ENCODE results near the gene AKT3.

Gene AKT3

GRCh38 chr1:243500512-243500911 is 349.5 kb downstream of the AKT3 start:
- DNase-seq = no peak

GRCh38 chr1:243499711-243500110 is 350.3 kb downstream of the AKT3 start:
- no peak for DNase-seq

DNA sequence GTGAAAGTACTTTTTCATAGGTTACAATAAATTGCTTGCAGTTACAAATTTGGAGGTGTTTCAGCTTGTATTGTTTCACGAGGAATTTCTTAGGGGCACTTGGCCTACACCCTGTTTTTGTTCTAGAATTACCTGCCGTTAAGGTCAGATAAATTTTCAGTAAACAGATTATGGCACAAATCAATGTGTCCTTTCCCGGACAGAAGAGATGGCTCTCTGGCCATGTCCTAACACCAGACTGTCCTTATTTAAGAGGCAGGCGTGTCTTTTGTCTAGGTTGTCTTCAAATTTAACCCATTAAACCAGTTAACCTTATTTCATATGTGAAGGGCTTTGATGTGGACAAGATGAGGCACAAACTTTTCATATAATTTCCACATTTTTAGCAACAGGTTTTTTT is 350.8 kb downstream of the AKT3 start:
- DNase-seq = no peak

GRCh38 chr1:243497939-243498681 is 351.9 kb downstream of the AKT3 start:
- no peak for DNase-seq

- no peak for DNase-seq
Observed at GRCh38 chr1:243496806-243497205, 353.2 kb downstream of the AKT3 start.

DNA sequence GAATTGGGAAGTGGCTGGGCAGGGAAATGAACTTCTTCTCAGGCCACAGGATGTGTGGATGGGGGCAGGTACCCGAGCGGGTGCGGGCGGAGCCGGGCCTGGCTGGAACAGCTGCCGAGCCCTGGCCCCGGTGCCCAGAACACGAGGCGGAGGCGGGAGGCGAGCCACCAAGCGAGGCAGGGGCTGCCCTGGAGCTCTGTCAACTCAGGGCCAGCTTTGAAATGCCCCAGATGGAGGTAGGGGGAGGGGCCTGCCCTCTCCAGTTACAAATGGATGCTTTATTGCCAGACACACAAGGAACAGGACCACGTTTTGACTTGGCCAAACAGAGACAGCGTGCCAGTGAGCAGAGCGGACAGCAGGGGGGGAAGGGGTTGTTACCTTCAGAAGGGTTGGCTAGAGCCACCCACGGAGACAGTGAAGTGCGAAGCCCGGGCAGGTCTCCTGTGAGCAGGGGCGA is 353.8 kb downstream of the AKT3 start:
- no peak for DNase-seq

- no peak for DNase-seq
Observed at GRCh38 chr1:243495442-243496186, 354.4 kb downstream of the AKT3 start.

GRCh38 chr1:243494741-243495431 is 355.2 kb downstream of the AKT3 start:
- DNase-seq = no peak

- no peak for DNase-seq
Observed at GRCh38 chr1:243493156-243494129, 356.6 kb downstream of the AKT3 start.

DNA sequence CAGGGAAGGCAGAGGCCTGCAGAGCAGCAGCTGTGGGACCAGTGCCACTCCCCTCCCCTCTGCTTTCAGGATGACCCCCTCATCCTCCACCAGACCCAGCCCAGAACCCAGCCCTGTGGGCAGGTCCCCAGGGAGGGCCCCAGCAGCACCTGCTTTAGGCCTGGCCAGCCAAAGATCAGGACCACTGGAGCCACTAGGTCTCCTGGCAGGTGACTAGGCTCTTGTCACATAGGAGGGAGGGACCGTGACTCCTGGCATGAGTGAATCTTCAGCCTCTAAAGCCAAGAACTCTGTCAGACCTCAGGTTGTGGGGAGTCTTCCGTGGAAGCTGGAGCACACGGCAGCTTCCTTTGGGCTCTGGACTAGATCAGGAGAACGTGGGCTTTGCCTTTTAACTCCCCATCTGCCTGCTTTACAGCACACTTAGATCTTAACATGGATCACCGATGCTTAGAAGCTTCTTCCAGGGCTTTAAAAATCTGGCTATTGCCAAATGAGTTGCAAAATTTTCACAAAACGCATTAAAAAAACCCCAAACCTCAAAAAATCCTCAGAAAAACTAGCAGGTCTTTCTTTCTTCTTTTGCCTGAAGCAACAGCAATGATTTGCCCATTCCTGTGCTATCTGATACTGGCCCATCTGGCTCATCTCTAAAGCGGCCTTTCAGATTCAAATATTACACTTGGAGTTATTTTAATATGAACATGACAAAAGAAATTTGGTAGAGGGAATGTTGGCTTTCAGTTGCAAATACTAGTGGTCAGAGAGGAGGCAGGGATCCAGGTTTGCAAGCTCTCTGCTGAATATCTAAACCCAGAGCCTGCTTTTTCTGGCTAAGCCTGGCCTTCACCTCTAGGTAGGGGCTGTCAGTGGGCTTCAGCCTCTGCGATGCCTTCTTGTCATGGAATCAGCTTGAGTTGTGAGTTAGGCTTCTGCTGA is 359.0 kb downstream of the AKT3 start:
- DNase-seq = no peak

DNA sequence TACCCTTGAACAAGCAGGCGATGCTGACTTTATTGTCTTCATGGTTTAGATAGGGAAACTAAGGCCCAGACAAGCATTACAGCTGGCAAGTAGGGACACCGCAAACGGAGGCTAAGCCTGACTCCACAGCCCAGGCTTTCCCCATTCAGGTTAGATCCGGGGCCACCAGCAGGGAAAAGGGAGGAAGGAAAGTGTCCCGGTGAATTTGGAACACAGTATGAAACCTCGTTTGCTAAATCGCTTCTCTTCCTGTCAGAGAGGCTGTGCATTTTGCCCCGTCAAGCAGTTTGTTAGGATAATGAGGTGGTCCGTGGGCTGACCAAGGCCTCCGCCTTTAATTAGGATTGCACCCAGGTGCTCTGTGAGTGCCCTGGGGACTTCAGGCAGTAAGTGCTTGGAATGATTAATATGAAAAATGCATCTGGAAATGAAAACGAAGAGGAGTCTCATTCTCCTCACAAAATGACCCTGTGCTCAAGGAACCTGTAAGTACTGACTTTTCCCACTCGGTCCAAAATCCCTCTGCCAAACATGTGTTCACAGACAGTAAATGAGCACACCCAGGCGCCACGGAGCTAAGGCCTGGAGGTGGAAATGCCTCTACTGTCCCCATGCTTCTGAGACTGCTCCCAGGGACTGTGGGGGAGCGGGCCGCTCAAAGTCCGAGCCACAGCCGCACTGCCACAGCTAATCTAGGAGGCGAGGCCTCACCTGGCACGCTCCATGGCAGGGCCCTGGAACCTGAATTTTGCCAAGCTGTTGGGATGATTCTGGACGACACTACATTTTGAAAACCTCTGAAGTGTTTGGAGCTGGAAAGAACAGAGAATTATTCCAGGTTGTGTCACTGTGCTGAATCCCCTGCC is 360.1 kb downstream of the AKT3 start:
- no peak for DNase-seq

DNA sequence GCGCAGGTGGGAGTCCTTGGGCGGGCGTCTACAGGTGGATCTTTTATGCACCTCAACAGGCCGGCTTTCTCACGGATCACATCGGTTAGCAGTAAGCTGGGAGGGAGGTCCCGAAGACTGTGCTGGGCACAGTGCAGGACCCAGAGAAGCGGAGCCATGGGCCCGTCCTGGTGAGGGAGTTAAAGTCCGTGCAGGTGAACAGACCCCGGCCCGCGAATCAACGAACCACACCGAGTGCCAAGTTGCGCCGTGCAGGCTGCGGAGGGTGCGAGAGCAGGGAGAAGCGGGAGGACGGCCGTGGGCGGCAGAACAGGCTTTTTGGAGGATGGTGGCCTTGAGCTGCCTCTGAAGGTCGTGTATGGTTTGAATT is 360.9 kb downstream of the AKT3 start:
- no peak for DNase-seq

DNA sequence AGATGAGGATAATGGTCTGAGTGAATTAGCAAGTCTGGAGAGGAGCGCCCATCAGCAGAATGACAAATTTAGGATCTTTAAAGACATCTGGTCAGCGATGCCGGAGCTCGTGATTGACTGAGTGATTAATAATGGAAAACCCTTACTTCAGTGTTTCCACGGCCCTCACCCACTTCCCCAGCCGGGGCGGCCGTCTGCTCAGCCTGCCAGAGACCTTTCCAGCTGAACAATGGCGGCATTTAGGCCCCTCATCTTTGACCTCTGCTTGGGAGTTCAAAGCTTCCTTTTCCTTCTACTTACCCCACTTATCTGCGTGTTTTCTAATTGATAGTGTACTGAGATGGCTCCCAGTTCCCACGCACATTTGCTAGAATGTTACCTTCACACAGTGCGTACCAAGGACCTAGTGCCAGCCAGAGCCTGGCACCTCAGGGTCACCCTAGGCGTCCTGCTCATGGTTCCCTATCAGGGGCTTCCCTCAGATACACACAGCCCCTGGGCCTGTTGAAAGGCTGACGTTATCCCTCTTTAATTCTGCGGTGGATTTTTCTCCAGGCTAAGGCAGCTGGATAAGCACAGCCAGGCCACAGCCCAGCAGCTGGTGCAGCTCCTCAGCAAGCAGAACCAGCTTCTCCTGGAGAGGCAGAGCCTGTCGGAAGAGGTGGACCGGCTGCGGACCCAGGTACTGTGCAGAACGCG is 361.4 kb downstream of the AKT3 start:
- no peak for DNase-seq

- no peak for DNase-seq
Observed at GRCh38 chr1:243487649-243488227, 362.3 kb downstream of the AKT3 start.

- DNase-seq = no peak
Observed at GRCh38 chr1:243487036-243487648, 362.9 kb downstream of the AKT3 start.

- DNase-seq = no peak
Observed at GRCh38 chr1:243483952-243484351, 366.1 kb downstream of the AKT3 start.

DNA sequence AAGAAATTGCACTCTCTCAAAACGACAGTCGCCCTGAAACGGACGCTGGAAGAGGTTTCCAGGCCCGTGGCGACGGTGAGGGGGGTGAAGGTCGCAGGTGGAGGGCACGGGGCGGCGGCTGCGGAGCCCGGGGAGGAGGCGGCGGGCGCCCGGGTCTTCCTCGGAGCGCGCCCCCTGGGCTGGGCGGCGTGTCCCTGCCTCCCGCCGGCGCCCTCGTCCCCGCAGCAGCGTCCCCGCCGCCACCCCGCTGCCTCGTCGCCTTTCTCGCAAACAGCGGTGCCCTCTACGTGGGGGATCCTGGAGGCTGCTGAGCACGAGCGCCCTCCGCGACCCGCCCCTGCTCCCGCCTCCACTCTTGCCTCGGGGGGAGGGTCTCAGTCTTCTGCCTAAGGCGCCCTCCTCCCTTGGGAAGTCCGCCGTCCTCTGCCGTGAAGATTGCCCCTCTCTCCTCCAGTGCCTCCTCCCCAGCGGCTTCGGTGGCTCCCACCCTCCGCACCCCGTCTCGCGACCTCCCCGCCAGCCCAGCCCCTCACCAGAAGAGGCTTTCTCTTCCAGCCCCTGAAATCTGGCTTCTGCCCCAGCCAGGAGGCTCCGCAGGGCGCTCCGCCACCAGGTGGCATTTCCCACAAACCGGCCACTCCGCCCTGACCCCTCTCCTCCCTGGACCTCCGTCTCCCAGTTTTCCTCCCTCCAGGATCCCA is 366.8 kb downstream of the AKT3 start:
- DNase-seq = no peak

Measured in right forelimb (tissue), 1 donor.